Stomach (tissue), 9 donors: Measurements from ENCODE around the gene RSPH6A. TPM values are rescaled to one million over a fixed set of nuclear protein-coding genes. Genes with fewer than 3 reads are reported as not detected.
"Not testable (repeated sequence)": the region's sequence is repeated elsewhere in the genome, so short reads cannot be mapped to it uniquely, and the experiment has no call there.

Experiments
- DNase-seq, 2 donors: peaks; one replicate each; pipeline versions ENCODE4 v3.0.0 to v3.0.0-alpha.2; 2013 to 2019
- H3K27ac ChIP-seq, 5 donors: fragments of 200-600 bp in 4 of 5; sonication (generic) in 4 of 5; one replicate each; pipeline ENCODE4 v1.5.1; 2013 to 2019; ENCODE audit warnings: mild to moderate bottlenecking in 1 of 5, moderate library complexity in 1 of 5
- H3K27me3 ChIP-seq, 3 donors: fragments of 200-600 bp; sonication (generic); one replicate each; pipeline ENCODE4 v1.5.1; 2017 to 2019; ENCODE audit warnings: mixed run types in 1 of 3
- H3K36me3 ChIP-seq, 4 donors: fragments of 200-600 bp; sonication (generic); 1 replicate in 3 of 4; 2 replicates in 1 of 4; pipeline ENCODE4 v1.5.1; 2016 to 2019
- H3K4me1 ChIP-seq, 4 donors: fragments of 200-600 bp; sonication (generic); one replicate each; pipeline ENCODE4 v1.5.1; 2016 to 2019
- H3K4me3 ChIP-seq, 4 donors: fragments of 200-600 bp; sonication (generic) in 3 of 4; one replicate each; pipeline ENCODE4 v1.5.1; 2016 to 2019; ENCODE audit warnings: mild to moderate bottlenecking in 1 of 4
- H3K9me3 ChIP-seq, 4 donors: fragments of 200-600 bp; sonication (generic); one replicate each; pipeline ENCODE4 v1.5.1; 2016 to 2019
- EP300 ChIP-seq: sonication (generic); formaldehyde crosslinking; IDR thresholded peaks from one replicate; pipeline ENCODE4 v1.6.1; 2017; ENCODE audit warnings: antibody characterized with exemption
- POLR2A ChIP-seq, 4 donors: fragments of 450-650 bp; IDR thresholded peaks; one replicate each; pipeline ENCODE4 v1.6.1; 2016; ENCODE audit warnings: antibody characterized with exemption in 4 of 4, control low read depth in 2 of 4, mild to moderate bottlenecking in 1 of 4, moderate library complexity in 1 of 4
- POLR2AphosphoS5 ChIP-seq, 3 donors: sonication (generic); formaldehyde crosslinking; IDR thresholded peaks; one replicate each; pipeline ENCODE4 v1.6.1; 2016; ENCODE audit warnings: antibody characterized with exemption in 3 of 3
- WGBS, 5 donors: extraction: QIAGEN DNeasy Blood & Tissue Kit in 3 of 5; methylation state at CpG; one replicate each; pipeline versions ENCODE4 v1.1.5 to v1.1.7; 2013 to 2018; 5-methylcytosine and 5-hydroxymethylcytosine counted together
- intact Hi-C: fragments of 100-400 bp; cut with DNase I; formaldehyde crosslinking; loops from one replicate; pipeline ENCODE4 v1.15.1; 2023; ENCODE audit warnings: low total_unique reads
- polyA plus RNA-seq, 3 donors: library from polyadenylated mRNA; stranded (reverse); fragments of 200-250 nt; gene quantifications; one replicate each; pipeline ENCODE4 v1.2.3, GENCODE V29; 2013
- total RNA-seq, 5 donors: library from RNA; depleted of rRNA; stranded (reverse); fragments of >200 nt; gene quantifications; one replicate each; pipeline versions ENCODE4 v1.1.0 to v1.2.3, GENCODE V29; 2014 to 2016
- TF ChIP-seq, protein P1 (sequence below), 7 experiments: fragments of 450-650 bp in 4 of 7; fragments of 200-600 bp in 3 of 7; sonication (generic) in 3 of 7; IDR thresholded peaks; one replicate each; pipeline ENCODE4 v1.5.1; 2016 to 2019; ENCODE audit warnings: antibody characterized with exemption in 7 of 7, control low read depth in 2 of 7, mild to moderate bottlenecking in 1 of 7
- donor health status: healthy with polysubstance abuse.
- donor health status: Bipolar disorder and iron deficiency.
- donor health status: healthy.

Gene RSPH6A
- total and polyA plus RNA-seq, 8 donors = 0.37 to 5.8 (median 1.4) TPM; not detected in 5

DNA sequence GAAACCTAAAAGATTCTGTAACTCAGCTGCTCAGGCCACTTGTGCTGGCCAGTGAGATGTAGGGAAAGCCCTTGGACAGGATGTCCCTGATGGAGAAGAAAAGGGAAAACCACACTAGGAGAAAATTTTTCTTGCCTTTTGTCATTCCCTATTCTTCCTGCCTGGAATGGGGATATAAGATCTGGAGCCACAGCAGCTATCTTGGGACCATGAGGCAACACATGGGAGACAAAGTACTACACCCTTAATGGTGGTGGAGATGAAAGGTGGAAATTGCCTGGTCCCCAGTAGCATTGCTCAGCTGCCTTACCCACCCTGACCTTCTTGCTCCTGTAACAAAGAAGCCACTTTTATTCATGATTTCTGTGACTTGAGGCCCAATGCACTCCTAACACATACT is 9.4 kb downstream of the RSPH6A start:
- Histone ChIP-seq H3K9me3 (no peaks in the 10 kb centered on the region), H3K27me3 (peaks cover 0 to 21% (median 0%) of the 10 kb centered on the region in 3 donors), H3K36me3 (no peaks in the 10 kb centered on the region), H3K4me3 (no peak overlapping the region), H3K4me1 (peaks cover 0 to 10% (median 0%) of the 10 kb centered on the region in 4 donors), H3K27ac (no peak overlapping the region)
- intact Hi-C loops = no loop called here
- TF ChIP-seq, protein P1, sequence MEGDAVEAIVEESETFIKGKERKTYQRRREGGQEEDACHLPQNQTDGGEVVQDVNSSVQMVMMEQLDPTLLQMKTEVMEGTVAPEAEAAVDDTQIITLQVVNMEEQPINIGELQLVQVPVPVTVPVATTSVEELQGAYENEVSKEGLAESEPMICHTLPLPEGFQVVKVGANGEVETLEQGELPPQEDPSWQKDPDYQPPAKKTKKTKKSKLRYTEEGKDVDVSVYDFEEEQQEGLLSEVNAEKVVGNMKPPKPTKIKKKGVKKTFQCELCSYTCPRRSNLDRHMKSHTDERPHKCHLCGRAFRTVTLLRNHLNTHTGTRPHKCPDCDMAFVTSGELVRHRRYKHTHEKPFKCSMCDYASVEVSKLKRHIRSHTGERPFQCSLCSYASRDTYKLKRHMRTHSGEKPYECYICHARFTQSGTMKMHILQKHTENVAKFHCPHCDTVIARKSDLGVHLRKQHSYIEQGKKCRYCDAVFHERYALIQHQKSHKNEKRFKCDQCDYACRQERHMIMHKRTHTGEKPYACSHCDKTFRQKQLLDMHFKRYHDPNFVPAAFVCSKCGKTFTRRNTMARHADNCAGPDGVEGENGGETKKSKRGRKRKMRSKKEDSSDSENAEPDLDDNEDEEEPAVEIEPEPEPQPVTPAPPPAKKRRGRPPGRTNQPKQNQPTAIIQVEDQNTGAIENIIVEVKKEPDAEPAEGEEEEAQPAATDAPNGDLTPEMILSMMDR (IDR thresholded peaks at IDR 0.05) = no peak
- TF ChIP-seq POLR2AphosphoS5 (IDR thresholded peaks at IDR 0.05) = no peak
- TF ChIP-seq POLR2A (IDR thresholded peaks at IDR 0.05) = no peak
- TF ChIP-seq EP300 = no peak
- DNase-seq = no peak

- Histone ChIP-seq H3K27me3 (peaks cover 0 to 27% (median 0%) of the 10 kb centered on the region in 3 donors), H3K9me3 (no peaks in the 10 kb centered on the region), H3K4me3 (no peak overlapping the region), H3K36me3 (no peaks in the 10 kb centered on the region), H3K4me1 (peaks cover 0 to 6% (median 0%) of the 10 kb centered on the region in 4 donors), H3K27ac (no peak overlapping the region)
- intact Hi-C loops = no loop called here
- TF ChIP-seq POLR2A (IDR thresholded peaks at IDR 0.05) (no peak), POLR2AphosphoS5 (IDR thresholded peaks at IDR 0.05) (no peak), EP300 (no peak)
- TF ChIP-seq, protein P1 (IDR thresholded peaks at IDR 0.05) = no peak
- no peak for DNase-seq
- WGBS, 5 donors = 88 to 92% (median 90%) methylated on average over 7 to 8 of the region's 8 CpGs
Observed at GRCh38 chr19:45804959-45805230, 10.2 kb downstream of the RSPH6A start.

- 85 to 88% (median 86%) methylated on average over 49 to 57 of the region's 57 CpGs for WGBS, 5 donors
- H3K9me3 ChIP-seq = no peaks in the 10 kb centered on the region
- H3K27ac ChIP-seq = no peak overlapping the region
- peaks cover 0 to 3% (median under 1%) of the 10 kb centered on the region in 4 donors for H3K4me1 ChIP-seq
- no peak overlapping the region for H3K4me3 ChIP-seq
- intact Hi-C loops = no loop called here
- H3K36me3 ChIP-seq = no peaks in the 10 kb centered on the region
- TF ChIP-seq EP300 (no peak), POLR2A (IDR thresholded peaks at IDR 0.05) (no peak)
- TF ChIP-seq, protein P1 (IDR thresholded peaks at IDR 0.05) = no peak
- no peak for DNase-seq
- peaks cover 0 to 27% (median 0%) of the 10 kb centered on the region in 3 donors for H3K27me3 ChIP-seq
Observed at GRCh38 chr19:45804140-45804958, 10.8 kb downstream of the RSPH6A start.

DNA sequence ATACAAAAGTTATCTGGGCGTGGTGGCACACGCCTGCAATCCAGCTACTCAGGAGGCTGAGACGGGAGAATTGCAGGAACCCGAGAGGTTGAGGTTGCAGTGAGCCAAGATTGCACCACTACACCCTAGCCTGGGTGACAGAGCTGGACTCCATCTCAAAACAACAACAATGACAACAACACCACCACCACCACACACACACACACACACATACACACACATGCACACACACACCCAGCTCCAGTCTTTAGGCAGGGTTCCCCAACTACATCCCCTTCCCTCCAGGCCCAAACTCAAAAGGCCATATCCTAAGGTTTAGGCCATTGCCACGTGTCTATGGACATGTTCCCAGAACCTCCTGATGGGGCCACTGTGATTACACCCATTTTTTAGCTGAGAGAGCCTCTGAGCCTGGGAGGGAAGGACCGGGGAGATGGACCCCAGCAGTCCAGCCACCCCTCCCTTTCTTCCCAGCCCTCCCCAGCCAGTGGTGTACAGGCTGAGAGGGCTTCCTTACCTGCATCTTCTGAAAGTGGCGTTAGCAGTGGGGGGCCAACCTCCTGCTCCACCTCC is 13.4 kb downstream of the RSPH6A start:
- no peak for DNase-seq
- Histone ChIP-seq H3K27ac (no peak overlapping the region), H3K36me3 (no peaks in the 10 kb centered on the region), H3K4me1 (peaks cover 0 to 15% (median 8%) of the 10 kb centered on the region in 4 donors), H3K27me3 (peaks cover 0 to 31% (median 0%) of the 10 kb centered on the region in 3 donors), H3K4me3 (no peak overlapping the region), H3K9me3 (no peaks in the 10 kb centered on the region)
- TF ChIP-seq POLR2A (IDR thresholded peaks at IDR 0.05) (no peak), POLR2AphosphoS5 (IDR thresholded peaks at IDR 0.05) (no peak)
- 74 to 83% (median 79%) methylated on average over 7 of the region's 7 CpGs for WGBS, 5 donors
- intact Hi-C loops = no loop called here

DNA sequence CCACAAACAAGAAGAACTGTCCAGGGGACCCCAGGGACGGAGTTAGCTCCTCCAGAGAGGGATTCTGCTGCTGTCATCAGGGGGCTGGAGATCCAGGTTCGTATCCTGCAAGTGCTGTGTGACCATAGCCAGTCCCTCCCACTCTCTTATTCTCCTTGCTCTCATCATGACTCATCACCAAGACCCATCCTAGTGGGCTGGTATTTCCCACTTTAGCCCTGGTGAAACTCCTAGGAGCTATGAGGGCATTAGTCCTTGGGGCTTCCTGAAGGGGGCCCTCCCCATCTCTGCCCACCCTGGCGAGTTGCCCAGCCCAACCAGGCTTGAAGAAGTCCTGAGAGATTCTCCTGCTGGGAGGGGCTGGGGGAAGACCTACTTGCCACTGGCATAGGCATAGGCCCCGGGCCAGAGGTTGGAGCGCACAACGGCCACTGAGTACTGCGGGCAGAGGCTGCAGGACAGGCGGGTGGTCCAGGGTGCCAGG is 15.0 kb downstream of the RSPH6A start:
- H3K36me3 ChIP-seq = no peaks in the 10 kb centered on the region
- no peak overlapping the region for H3K27ac ChIP-seq
- DNase-seq = no peak
- WGBS, 5 donors = 81 to 88% (median 84%) methylated on average over 8 of the region's 8 CpGs
- intact Hi-C loops = no loop called here
- no peak overlapping the region for H3K4me3 ChIP-seq
- H3K9me3 ChIP-seq = no peaks in the 10 kb centered on the region
- H3K27me3 ChIP-seq = peaks cover 0 to 38% (median 0%) of the 10 kb centered on the region in 3 donors
- H3K4me1 ChIP-seq = peaks cover 0 to 15% (median 8%) of the 10 kb centered on the region in 4 donors
- TF ChIP-seq, protein P1 (IDR thresholded peaks at IDR 0.05) = no peak
- TF ChIP-seq EP300 = no peak
- TF ChIP-seq POLR2AphosphoS5 (IDR thresholded peaks at IDR 0.05) = no peak
- no peak for TF ChIP-seq POLR2A (IDR thresholded peaks at IDR 0.05)

- intact Hi-C loops = not testable (repeated sequence)
Observed at GRCh38 chr19:45799541-45799940, 15.6 kb downstream of the RSPH6A start.

More at GRCh38 chr19:45799541-45799940, 15.6 kb downstream of the RSPH6A start:
- H3K4me3 ChIP-seq, H3K36me3 ChIP-seq, H3K9me3 ChIP-seq, H3K27ac ChIP-seq, DNase-seq: not testable (repeated sequence)
- peaks cover 0 to 15% (median 8%) of the 10 kb centered on the region in 4 donors for H3K4me1 ChIP-seq
- WGBS, 5 donors = 63 to 83% (median 75%) methylated on average over 5 of the region's 5 CpGs
- peaks cover 0 to 42% (median 0%) of the 10 kb centered on the region in 3 donors for H3K27me3 ChIP-seq
